ENCODE results near the gene LHX1.

LHX1 gene

DNA sequence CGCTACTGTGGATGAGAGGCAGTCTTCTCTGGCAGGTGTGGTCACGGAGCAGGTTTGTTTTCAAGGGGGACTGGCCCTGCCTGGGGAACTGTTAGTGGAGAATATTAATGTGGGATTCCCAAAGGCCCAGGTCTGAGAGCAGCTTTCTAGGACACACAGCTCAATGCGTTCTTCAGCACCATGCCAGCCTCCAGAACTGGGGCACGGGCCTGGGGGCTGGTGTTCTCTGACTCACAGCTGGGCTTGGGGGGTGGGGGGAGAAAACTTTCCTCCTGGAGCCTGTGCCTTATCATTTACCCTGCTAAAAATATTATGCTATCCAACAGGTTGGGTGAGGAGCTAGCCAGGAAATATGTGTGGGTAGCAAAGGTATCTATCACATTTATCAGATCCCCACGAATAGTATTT lies 13.5 kb upstream of the LHX1 start:
- DNase-seq = no peak

DNA sequence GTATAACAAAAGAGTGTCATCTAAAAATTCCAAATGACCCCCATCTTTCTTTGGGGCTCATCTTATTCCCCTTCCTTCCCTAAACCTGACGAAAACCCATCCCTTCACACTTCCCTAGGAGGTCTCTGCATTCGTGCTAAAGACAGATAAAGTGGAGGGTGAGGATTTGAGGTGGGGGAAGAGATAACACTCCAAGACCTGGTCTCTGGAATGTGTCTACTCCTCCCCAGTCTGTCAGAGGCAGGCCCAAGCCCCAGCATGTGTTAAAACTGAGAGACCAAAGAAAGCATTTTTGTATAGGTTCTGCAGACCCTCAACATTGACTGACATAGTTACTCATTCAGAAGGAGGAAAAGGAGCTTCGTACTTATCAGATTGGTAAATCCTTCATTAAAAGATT lies 11.0 kb upstream of the LHX1 start:
- no peak for DNase-seq

DNA sequence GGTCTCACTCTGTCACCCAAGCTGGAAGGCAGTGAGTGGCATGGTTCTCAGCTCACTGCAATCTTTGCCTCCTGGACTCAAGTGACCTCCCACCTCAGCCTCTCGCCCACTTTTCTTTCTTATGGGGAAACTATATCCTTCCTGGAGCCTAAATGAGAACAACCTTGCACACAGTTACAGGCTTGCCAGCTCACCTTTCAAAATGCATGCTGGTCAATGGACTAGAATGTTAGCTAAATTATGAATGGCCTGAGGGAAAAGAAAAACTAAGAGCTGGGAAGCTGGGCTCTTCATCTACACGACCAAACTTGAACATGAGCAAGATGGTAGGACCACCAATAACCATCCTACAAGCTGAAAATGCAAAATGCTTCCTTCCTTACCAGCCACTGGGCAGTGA lies 10.6 kb upstream of the LHX1 start:
- DNase-seq = no peak

DNA sequence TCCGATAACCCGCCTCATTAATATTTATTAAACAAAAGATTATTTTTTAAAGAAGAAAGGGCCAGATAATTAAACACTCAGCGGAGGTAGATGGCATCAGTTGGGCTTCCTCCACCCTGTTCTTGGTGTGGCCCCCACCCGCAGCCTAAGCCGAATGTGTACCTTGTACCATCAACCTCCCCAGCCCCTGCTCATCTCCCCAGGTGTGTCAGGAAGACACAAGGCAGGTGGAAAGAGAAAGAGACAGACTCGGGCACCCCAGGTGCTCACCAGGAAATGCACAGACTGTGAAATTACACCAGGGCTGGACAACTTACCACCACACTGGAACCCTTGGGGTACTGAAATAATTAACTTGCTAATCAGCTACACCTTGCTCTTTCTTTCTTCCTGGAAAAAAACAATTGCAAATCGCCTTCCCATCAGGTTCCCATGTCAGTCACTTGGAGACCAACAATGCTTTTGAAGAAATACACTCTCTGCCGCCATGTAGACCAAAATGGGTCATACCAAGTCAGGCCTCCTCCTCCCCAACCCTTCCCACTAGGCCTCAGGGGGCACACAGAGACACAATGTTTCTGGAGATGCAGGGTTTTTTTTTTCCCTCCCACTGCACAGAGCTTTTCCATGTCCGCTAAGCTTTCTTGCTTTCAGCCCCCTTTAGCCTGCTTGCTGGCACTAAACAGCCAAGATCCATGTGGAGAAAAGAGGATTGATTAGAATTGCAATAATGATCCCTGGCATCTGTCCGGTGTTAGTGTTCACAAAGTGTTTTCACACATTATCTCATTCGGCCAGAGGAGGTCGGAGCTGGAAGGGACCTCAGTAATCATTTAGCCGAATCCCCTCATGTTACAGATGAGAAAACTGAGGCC lies 8.6 kb upstream of the LHX1 start:
- DNase-seq = no peak

DNA sequence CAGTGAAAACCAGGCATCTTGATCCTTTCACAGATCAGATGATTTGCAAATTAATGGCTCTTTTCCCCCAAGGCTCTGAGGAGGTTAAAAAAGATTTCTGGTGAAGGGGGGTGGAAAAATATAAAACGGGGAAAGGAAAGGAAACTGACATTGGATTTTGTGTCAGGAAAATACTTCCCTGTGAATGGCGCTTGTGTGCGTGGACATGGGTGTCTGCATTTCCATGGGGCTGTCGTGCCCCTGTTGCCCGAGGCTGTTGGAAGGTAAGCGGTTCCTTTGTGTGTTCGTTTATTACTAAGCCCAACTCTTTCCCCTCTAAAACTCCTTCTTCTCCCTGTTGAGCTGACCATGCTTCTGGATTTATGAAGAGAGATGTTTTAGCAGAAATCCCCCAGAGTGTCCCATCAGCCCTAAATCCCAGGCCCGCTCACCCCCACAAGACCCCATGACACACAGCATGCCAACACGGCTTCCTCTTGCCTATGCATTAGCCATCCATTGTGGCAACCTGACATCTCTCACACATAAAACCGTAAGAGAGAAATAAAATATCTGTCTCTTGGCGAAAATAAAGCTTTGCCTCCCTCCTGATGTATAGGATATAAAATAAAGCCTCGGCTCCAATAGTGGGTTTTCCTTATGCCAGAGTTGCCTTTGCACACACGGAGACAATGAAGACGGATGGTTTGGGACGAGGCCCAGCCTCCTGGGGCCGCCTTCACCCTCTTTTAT lies 7.3 kb upstream of the LHX1 start:
- DNase-seq = no peak

DNA sequence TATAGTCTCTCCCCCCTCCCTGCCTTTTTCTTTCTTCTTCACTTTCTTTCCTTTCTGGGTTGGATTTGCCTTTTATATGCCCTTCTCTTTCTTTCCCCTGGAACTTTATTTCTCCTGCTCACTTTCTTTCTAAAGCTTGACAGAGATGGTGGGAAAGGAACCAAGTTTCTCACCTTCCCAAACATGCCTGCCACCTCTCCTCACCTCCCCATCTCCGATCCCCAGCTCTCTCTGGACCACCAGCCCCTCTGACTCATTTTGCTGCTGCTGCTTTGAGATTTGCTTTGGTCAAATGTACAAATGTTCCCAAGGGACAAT lies 6.7 kb upstream of the LHX1 start:
- no peak for DNase-seq

DNA sequence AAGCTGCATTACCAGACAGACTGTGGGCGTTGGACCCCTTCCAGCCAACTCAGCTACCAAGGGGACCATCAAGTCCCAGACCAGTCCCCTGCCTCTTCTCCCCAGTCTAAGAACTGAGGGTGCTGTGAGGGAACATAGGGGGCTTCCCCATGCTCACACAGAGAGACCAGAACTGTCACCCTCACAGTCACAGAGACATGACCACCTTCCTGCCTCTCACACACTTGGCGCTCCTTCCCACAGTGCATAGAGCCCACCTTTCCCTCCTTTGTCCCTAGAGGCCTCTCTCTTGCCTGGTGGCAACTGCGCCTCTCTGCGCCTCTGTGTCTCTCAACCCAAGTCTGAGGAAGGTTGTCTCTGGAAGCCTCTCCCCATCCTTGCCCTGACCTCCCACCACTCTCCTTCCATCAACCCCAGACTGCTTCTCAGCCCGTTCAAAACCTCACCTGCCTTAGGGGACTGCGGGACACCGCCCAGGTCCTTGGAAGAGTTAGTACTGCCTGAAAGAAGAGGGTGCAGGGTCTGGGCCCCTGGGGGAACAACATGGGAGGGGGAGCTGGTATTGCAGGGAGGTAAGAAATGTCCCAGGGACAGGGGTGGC lies 6.1 kb upstream of the LHX1 start:
- no peak for DNase-seq

DNA sequence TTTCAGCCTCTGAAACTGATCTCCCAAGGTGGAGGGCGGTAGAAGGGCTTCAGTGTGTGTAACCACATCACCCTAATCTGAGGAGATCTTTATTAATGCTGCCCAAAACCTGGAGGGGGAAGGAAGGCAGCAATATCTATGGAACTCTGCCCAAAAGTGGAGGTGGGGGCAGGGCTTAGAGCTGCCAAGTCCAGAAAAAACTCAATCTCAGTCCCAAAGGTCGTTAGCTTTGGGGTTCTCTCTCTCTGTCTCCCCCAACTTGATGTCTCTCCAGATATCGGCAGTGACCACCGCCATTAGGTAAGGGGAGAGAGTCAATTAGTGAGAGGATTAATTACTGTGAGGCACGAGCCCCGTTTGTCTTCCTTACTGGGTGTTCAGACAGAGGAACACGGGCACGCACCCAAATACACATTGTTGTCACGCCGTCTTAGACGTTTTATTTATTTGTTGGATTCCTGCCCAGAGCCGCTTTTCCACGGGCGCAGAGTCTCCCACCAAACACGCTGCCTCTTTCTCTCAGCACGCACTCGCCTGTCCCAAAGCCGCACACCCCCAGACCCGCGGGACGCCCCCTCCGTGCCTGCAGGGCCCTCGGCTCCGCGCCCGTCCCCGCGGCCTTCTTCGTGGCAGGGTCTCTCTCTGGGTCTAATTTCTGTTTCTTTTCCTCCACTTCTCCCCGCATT lies 5.4 kb upstream of the LHX1 start:
- DNase-seq = no peak

DNA sequence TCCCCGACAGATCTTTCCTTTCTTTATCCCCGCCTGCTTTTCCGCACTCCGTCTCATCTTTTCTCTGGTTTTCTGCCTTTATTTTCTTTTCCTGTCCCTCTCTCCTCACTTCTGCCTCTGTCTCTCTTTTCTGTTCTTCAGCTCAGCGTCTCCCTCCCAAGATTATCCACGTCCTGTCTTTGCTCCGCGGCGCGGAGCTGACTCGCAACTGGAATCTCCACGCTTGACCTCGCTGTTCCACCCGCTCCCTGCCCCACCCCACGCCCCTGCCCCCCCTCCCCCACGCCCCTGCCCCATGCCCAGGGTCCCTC lies 4.9 kb upstream of the LHX1 start:
- no peak for DNase-seq

DNA sequence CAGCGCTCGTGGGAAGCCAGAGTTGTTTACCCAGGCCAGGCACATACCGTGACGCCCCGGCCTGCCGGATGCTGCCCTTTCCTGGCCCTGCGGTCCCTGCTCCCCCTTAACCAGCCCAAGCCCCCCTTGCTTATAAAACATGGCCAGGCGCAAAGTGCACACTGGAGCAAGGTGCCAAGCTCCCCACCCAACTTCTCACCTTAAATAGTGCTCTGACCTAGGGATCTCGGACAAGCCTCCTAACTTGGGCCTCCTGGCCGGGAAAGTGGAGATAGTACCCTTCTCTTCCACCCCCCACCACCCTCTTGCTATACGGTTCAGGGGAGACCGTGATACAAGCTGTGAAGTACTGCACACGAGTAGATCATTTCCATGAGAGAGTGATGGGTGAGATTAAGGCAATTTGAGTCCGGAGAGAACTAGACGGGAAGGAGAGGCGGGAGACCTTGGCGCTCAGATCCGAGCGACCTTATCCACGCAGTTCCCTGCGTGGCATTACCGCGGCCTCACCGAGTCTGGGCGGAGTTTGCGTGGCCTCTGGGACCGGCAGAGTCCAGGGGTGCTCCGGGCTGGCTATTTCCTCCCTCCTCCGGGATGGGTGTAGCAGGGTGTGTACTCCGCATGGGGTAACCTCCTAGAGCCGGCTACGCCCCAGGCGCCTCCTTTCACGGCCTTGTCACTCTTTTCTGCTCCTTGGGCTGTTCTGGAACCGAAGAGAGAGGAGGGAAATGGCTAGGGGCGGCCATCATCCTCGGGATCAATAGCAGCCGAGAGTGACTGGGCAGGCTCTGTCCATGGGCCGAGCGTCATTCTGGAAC lies 4.4 kb upstream of the LHX1 start:
- no peak for DNase-seq

DNA sequence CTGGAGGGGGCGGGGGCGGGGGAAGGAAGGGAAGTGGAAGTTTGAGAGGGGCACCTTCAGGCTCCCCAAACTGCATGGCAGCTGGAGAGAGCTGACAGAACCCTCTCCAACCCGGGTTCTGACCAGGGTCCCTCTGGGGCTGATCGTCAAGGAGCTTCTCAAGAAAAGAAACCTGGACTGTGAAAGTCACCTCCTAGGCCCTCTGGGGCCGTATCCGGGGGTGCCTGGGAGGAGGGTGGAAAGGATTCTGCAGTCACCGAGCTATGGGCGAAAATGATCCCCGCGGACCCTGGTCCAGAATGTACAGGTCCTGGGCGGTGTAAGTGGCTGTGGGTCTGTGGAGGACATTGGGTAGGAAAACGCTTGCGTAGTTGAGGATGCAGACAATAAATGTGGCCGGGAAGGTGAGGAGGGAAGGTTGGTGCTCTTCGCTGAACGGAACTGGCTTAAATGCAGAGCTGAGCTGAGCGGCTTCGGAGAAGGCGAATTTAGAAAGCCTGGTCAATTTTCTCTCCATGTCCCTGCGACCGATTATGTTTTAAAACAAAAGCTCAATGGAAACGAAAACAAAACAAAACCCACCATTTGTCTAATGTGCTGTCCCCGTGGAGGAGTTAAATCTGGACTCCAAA lies 3.6 kb upstream of the LHX1 start:
- no peak for DNase-seq

DNA sequence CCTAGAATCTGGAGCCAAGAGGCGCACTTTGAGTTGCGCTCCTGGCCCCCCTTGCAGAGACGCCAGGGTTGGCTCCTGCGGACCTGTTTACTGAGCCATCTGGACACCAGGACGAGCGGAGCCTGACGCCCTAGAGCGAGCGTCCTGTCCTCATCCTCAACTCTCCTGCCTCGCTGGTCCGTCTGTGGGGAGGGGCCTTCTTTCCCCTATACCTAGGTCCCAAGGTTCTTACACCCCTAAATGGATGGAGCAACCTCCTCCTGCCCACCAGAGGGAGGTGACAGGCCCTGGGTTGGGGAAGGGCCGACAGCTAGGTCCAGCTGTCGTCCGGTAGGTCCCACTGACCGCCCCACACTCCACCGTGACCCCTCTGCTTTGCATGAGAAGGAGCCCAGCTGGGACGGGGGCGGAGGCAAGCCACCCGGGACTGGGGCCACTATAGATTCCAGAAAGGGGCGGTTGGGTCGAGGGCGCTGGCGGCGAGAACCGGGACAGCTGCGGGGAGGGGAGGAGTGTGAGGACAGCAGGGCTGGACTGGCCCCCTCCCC lies 3.1 kb upstream of the LHX1 start:
- DNase-seq = no peak

DNA sequence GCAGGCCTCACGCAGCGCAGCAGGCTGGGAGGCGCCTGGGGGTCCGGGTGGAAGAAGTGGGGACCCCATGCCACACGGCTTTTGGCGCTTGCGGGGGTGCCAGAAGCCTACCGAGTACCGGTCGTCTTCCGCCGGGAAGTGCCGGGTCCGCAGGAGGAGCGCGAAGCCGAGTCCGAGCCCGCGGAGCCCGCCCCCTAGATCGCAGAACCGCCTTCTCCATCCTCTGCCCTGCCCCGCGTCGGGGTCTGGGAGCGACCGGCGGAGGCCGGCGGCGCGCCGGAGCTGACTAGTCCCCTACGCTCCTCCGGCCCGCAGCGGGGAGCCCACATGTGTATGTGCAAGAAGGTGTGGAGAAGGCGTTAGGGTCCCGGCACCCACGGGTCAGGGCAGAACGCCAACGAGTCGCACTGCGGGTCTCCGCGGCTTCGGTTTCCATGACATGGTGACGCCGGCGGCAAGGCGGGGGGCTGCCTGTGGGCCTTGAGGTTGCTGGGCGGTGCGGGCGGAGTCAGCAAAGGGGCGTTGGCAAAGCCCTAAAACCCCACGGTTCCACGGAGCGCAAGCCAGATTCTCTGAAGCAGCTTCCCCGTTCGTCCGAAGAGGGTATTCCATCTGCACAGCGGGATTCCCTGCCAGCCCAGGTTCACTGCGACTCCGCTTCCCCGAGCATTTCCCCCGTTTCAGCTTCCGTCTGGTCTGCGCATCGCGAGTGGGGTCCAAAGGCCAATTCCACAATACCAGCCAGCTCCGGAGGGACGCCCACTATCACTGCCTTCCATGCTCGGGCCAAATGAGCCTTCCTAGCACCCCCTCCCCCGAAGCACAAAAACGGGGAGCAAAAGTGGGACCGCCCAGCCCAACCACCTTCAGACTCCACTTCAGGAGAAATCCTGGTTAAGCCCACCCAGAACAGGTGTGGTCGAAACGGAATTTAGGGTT lies 2.3 kb upstream of the LHX1 start:
- no peak for DNase-seq

DNA sequence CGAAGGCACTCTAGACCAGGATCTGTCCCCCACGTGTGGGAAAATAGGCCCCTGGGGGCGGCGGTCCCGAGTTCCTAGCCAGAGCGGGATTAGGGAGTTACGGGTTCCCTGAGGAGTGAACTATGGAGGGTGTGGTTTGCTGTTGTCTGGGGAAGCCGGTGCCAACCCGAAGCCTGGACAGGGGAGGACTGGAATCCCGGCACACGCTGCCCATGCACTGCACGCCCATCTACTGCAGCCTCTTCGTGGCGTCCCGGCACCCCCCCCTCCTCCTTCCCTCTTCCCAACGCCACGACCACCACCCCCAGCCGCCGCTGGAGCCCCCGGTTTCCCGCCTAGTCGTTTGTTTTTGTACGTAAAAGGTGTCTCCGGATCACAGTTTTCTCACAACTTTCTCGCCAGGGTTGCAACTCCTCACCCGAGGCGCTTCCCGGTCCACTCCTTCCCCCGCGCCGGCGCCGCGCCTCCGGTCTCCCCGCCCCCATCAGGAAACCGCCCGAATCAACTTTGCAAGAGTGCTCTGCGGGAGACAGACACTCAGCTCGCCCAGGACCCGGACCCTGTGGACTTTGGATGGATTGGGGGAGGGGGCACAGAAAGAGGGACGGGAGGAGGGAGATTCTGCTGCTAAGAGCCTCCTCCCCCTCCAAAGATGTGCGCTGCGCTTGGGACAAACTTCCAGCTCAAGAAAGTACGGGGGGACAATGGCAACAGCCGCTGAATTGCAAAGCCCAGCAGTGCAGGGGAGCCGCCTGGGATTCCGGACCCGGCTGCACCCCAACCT lies 1.4 kb upstream of the LHX1 start:
- no peak for DNase-seq

DNA sequence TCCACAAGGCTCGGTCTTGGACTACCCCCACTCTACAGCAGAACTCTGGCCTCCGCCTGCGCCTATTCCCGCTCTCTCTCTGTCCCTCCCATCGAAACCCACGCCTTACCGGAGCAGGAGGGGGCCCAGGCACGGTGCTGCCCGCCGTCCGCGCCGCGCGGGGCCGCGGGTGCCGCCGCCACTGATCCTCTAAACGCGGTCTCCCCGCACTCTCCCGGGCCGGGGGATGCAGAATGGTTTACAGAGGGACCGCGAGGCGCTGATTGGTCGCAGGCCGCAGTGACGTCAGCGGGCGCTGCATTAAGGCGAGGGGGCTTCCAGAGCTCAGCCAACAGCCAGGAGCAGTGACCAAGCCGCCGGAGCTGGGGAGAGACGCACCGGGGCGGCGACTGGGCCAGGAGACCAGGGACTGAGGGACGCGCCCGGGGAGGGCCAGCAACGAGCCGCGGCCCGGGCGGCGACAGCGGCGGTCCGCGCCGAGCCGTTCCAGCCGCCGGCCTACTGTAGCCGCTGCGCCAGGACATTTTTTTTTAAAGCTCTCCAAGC lies 747 bp upstream of the LHX1 start:
- DNase-seq = no peak

DNA sequence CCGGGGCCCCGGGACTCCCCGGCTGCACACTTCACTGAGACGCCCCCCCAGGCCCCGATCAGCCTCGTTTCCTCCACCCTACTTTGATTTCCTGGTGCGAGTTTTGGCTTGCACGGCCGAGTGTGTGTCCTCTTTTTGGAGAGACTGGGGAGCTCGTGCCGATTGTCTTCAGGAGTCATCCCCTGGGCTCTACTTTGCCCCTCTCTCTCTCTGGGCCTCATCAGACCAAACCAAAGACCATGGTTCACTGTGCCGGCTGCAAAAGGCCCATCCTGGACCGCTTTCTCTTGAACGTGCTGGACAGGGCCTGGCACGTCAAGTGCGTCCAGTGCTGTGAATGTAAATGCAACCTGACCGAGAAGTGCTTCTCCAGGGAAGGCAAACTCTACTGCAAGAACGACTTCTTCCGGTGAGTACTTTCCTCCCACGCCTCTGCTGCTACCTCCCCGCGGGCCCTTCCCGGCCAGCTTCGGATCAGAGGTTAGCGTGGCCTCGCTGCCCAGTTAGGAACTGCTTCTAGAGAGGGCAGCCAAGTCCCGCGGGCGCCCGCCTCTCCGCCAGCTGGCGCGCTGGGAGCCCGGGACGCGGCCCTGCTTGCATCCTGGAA lies 787 bp downstream of the LHX1 start:
- DNase-seq = no peak

DNA sequence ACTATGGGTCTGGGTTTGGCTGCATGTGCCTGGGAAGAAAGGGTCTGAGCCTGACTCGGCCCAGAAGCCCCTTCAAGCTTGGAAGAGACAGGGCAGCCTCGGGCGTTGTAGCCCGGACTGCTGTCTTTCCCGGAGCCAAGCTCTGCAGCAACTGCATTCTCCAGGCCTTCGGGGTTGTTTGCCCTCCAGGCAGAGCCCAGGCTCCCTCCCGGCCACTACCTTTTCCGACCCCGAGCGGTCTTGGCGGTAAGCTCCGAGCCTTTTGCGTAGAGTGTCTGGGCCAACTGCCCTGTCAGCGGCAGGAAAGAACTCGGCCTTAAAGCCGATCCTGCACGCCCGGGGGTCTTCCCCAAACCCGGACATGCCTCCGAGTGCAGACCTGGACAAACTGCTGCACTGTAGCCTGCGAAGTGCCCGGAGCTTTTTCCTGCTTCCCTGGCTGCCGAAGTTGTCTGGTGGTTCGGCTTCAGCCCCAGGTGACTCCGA lies 1.3 kb downstream of the LHX1 start:
- DNase-seq = no peak

DNA sequence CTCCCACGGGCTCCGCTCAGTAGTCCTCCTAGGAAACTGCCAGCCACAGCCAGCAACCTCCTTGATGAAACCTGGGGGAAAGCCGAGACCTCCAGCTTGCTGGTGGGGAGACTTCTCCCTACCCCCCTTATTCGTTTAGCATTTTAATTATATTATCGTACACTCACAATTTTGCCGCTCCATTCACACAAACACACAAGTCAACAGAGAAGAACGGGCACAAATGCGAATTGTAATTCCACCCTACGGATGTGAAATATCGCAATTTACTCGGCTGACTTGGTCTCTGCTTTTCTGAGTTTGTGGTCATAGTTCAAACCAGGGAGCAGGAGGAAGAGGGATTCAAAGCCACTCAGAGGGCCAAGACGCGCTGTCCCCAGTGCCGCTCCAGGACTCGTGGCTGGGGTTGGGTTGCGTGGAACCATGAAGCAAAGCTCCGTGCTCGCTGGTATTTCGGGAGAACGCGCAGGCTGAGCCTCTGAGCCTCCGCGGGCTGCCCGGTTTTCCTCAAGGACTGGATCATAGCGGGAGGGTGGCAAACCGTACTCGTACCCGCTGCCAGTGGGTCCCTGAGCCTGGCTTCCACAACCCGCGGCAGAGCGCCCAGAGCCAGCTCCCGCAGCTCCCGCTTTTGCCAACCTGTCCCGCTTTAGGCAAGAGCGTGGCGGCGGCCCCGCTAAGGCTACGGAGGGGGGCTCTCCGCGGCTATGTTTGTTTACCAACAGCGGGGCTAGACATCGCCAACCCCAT lies 2.0 kb downstream of the LHX1 start:
- no peak for DNase-seq
